ENCODE measurements around the gene IFT81.

DNA sequence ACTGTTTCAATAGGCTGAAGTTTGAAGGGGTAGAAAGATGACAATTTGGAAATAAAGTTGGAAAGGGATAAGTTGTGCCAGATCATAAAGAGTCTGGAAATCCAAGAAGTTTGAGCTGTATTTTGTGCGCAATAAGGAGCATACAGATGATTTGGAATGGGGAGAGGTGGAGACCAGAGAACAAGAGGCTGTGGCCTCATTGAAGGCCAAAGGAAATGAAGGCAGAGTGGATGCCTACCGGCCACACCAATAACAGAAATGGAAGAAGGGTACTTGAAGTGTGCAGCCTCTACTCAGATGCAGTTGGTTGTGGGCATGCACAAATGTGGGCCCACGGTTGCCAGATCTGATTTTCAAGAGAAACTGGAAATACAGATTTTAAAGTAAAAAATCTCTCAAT is 2.4 kb downstream of the IFT81 start:
- TF ChIP-seq POLR2A (IDR thresholded peaks at IDR 0.05): no peak
- TF ChIP-seq, protein P1, sequence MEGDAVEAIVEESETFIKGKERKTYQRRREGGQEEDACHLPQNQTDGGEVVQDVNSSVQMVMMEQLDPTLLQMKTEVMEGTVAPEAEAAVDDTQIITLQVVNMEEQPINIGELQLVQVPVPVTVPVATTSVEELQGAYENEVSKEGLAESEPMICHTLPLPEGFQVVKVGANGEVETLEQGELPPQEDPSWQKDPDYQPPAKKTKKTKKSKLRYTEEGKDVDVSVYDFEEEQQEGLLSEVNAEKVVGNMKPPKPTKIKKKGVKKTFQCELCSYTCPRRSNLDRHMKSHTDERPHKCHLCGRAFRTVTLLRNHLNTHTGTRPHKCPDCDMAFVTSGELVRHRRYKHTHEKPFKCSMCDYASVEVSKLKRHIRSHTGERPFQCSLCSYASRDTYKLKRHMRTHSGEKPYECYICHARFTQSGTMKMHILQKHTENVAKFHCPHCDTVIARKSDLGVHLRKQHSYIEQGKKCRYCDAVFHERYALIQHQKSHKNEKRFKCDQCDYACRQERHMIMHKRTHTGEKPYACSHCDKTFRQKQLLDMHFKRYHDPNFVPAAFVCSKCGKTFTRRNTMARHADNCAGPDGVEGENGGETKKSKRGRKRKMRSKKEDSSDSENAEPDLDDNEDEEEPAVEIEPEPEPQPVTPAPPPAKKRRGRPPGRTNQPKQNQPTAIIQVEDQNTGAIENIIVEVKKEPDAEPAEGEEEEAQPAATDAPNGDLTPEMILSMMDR (IDR thresholded peaks at IDR 0.05): no peak
